Osteoblast (primary cell): ENCODE measurements around the gene MST1. TPM values are rescaled to one million over a fixed set of nuclear protein-coding genes. Genes with fewer than 3 reads are reported as not detected.
"Not testable (repeated sequence)": the region's sequence is repeated elsewhere in the genome, so short reads cannot be mapped to it uniquely, and the experiment has no call there.

Source experiments
- DNase-seq: peaks from one replicate; pipeline ENCODE4 v3.0.0; 2011; ENCODE audit warnings: low spot score, mixed read lengths; ENCODE audit not compliant: insufficient read length; ENCODE audit errors: missing footprints
- H2AFZ ChIP-seq: 2 replicates; pipeline ENCODE4 v1.6.0; 2011; ENCODE audit warnings: mild to moderate bottlenecking, low read length
- H3K27ac ChIP-seq: 2 replicates; pipeline ENCODE4 v1.5.1; 2011; ENCODE audit warnings: mild to moderate bottlenecking, low read depth, low read length, moderate library complexity
- H3K27me3 ChIP-seq: 2 replicates; pipeline ENCODE4 v1.6.0; 2012; ENCODE audit warnings: mild to moderate bottlenecking, control low read depth, inconsistent platforms, low read length, moderate library complexity; ENCODE audit not compliant: insufficient read depth
- H3K36me3 ChIP-seq: 2 replicates; pipeline ENCODE4 v1.5.1; 2011; ENCODE audit warnings: mild to moderate bottlenecking, low read length, control low read depth, moderate library complexity; ENCODE audit not compliant: insufficient read depth
- H3K4me1 ChIP-seq: 2 replicates; pipeline ENCODE4 v1.5.1; 2011; ENCODE audit warnings: mild to moderate bottlenecking, low read length, control low read depth, moderate library complexity; ENCODE audit not compliant: insufficient read depth
- H3K4me2 ChIP-seq: 2 replicates; pipeline ENCODE4 v1.6.0; 2011; ENCODE audit warnings: mild to moderate bottlenecking, low read length; ENCODE audit not compliant: insufficient read depth
- H3K4me3 ChIP-seq: fragments of 200-600 bp; sonication (generic); 3 replicates; pipeline ENCODE4 v1.5.1; 2012; ENCODE audit warnings: mild to moderate bottlenecking, low read length, inconsistent platforms; ENCODE audit not compliant: insufficient read depth
- H3K79me2 ChIP-seq: 2 replicates; pipeline ENCODE4 v1.6.0; 2012; ENCODE audit warnings: mild to moderate bottlenecking, low read length, control low read depth, inconsistent platforms; ENCODE audit not compliant: insufficient read depth
- H3K9me3 ChIP-seq: 2 replicates; pipeline ENCODE4 v1.5.1; 2011; ENCODE audit warnings: low read depth, low read length, control low read depth
- H4K20me1 ChIP-seq: 2 replicates; pipeline ENCODE4 v1.6.0; 2012; ENCODE audit warnings: mild to moderate bottlenecking, low read length, control low read depth; ENCODE audit not compliant: insufficient read depth
- total RNA-seq: library from RNA; depleted of rRNA; stranded (reverse); fragments of >200 nt; gene quantifications from 2 replicates; pipeline ENCODE4 v1.2.3, GENCODE V29; 2012

Gene MST1
- total RNA-seq, 1 donor, result 6.9 TPM

DNA sequence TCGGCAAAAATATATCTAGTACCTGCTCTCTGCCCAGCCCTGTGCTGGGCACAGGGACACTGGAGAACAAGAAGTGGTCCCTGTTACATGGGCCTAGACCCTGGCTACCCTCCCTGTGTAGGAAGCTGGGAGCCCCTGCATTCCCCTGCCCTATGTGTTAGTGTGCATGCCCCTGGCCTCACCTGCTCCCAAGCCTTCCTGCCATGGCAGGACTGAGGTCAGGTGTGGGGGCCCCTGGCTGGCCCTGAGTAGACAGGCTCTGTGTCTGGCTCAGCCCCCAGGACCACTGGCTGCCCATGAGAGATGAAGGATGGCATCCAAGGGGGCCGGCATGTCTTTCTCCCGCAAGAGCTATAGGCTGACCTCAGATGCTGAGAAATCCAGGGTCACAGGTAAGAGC is 1.6 kb upstream of the MST1 start:
- not testable (repeated sequence) for H3K27me3 ChIP-seq
- H3K4me2 ChIP-seq, result peak overlapping the region; percentile 88

GRCh38 chr3:49689908-49690624 is 792 bp upstream of the MST1 start:
- Histone ChIP-seq H2AFZ (peak overlapping the region; percentile 97), H3K4me1 (peaks cover 11% of the 10 kb centered on the region), H3K27ac (peak overlapping the region; percentile 71), H3K79me2 (peaks cover 35% of the 10 kb centered on the region), H3K4me2 (peak overlapping the region; percentile 88), H3K4me3 (peak overlapping the region; percentile 98)
- not testable (repeated sequence) for H4K20me1 ChIP-seq, DNase-seq, H3K36me3 ChIP-seq, H3K9me3 ChIP-seq, H3K27me3 ChIP-seq

More for the DNA sequence above, 1.6 kb upstream of the MST1 start:
- Histone ChIP-seq H3K4me1 (peaks cover 11% of the 10 kb centered on the region), H3K79me2 (peaks cover 35% of the 10 kb centered on the region)
- H3K9me3 ChIP-seq, H3K36me3 ChIP-seq, H3K27ac ChIP-seq, H4K20me1 ChIP-seq, DNase-seq, H3K4me3 ChIP-seq, H2AFZ ChIP-seq: not testable (repeated sequence)

- H3K27me3 ChIP-seq, H3K9me3 ChIP-seq, H2AFZ ChIP-seq, H3K36me3 ChIP-seq, H4K20me1 ChIP-seq: not testable (repeated sequence)
- peak overlapping the region; percentile 88 for H3K4me2 ChIP-seq
- peak overlapping the region; percentile 71 for H3K27ac ChIP-seq
- DNase-seq, result peak; percentile 52
- H3K4me1 ChIP-seq, result peaks cover 11% of the 10 kb centered on the region
- H3K79me2 ChIP-seq, result peaks cover 27% of the 10 kb centered on the region
- peak overlapping the region; percentile 98 for H3K4me3 ChIP-seq
Observed at GRCh38 chr3:49688338-49689045, 782 bp downstream of the MST1 start.

DNA sequence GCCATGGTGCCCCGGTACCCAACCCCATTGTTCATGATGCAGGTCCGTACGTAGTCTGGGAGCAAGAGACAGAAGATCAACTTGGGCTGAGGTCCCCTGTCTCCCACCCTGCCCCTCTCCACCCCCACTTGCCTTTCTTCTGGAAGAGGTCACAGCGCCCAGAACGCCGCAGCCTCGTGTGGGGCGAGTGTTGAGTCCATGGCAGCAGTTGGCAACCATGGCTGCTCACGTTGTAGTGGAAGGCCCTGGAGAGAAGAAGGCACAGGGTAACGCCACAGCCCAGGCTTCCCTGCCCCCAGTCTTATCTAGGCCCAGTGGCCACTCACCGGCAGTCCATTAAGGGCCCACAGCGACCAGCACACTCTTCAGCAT is 1.9 kb downstream of the MST1 start:
- not testable (repeated sequence) for DNase-seq, H3K4me3 ChIP-seq, H3K9me3 ChIP-seq, H3K27me3 ChIP-seq, H2AFZ ChIP-seq, H3K4me2 ChIP-seq, H3K27ac ChIP-seq, H4K20me1 ChIP-seq
- H3K79me2 ChIP-seq, result peaks cover 23% of the 10 kb centered on the region
- peaks cover 14% of the 10 kb centered on the region for H3K36me3 ChIP-seq
- peaks cover 11% of the 10 kb centered on the region for H3K4me1 ChIP-seq

DNA sequence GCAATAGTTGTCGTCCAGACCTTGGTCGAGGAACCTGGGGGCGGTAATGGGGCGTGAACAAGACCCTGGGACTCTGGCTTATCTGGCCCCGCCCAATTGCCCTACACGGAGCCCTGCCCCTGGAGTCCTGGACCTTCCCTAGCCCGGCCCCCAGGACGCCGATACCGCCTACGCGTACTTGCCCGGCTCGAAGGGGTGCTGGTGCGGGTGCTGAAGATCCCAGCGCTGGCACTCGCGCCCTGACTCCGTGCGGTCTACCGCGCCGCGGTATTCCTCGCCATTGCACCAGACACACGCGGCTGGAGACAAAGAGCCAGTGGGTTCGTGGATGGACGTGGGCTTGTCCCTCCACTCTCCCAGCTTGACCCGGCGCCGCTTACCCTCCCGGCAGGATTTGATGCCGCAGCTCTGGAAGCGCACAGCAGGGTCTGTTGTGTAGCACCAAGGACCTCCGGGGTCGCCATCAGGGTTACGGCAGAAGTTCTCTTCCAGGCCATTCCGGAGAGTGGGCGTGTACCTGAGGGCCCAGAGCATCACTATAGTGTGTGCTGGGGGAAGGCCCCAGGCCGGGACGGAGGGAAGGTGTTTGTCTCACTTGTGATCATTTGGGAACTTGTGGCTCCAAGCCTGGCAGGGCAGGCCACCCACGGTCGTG is 2.4 kb downstream of the MST1 start:
- peak overlapping the region; percentile 57 for H3K4me3 ChIP-seq
- peak; percentile 71 for DNase-seq
- H2AFZ ChIP-seq, result not testable (repeated sequence)

GRCh38 chr3:49686346-49686745 is 2.9 kb downstream of the MST1 start:
- Histone ChIP-seq H3K4me3 (peak overlapping the region; percentile 57), H3K4me2 (peak overlapping the region; percentile 67)
- not testable (repeated sequence) for H2AFZ ChIP-seq

More for the DNA sequence above, 2.4 kb downstream of the MST1 start:
- not testable (repeated sequence) for H3K9me3 ChIP-seq, H4K20me1 ChIP-seq, H3K27ac ChIP-seq, H3K27me3 ChIP-seq
- peaks cover 19% of the 10 kb centered on the region for H3K36me3 ChIP-seq
- peak overlapping the region; percentile 67 for H3K4me2 ChIP-seq
- peaks cover 11% of the 10 kb centered on the region for H3K4me1 ChIP-seq
- peaks cover 23% of the 10 kb centered on the region for H3K79me2 ChIP-seq

GRCh38 chr3:49685846-49686245 is 3.4 kb downstream of the MST1 start:
- not testable (repeated sequence) for H3K4me3 ChIP-seq, H3K9me3 ChIP-seq, H2AFZ ChIP-seq, H3K27ac ChIP-seq, H3K27me3 ChIP-seq, H4K20me1 ChIP-seq, DNase-seq, H3K4me2 ChIP-seq
- peaks cover 15% of the 10 kb centered on the region for H3K79me2 ChIP-seq
- peaks cover 29% of the 10 kb centered on the region for H3K36me3 ChIP-seq
- peaks cover 11% of the 10 kb centered on the region for H3K4me1 ChIP-seq

More at GRCh38 chr3:49686346-49686745, 2.9 kb downstream of the MST1 start:
- H3K79me2 ChIP-seq, result peaks cover 20% of the 10 kb centered on the region
- not testable (repeated sequence) for H3K27ac ChIP-seq, H4K20me1 ChIP-seq, H3K27me3 ChIP-seq, H3K9me3 ChIP-seq
- H3K4me1 ChIP-seq, result peaks cover 11% of the 10 kb centered on the region
- peak; percentile 77 for DNase-seq
- peaks cover 24% of the 10 kb centered on the region for H3K36me3 ChIP-seq

DNA sequence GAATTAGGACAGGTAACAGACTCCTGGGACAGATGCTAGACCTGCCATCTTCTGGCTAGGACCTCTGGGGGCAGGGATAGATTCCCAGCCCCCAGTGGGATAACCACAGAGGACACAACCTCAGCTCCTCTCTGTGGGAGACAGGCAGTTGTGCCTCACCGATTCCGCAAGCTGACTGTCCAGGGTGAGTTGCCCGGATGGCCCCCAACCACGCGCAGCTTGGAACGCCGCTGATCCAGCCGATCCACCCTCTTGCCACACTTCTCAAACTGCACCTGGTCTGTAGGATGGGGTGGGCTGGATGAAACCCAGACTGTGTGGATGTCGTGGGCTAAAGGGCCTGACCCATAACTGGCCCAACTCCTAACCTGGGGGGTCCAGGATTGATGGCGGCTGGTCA is 4.2 kb downstream of the MST1 start:
- H3K4me3 ChIP-seq, H3K4me2 ChIP-seq, DNase-seq, H2AFZ ChIP-seq, H3K27me3 ChIP-seq, H3K9me3 ChIP-seq, H4K20me1 ChIP-seq, H3K27ac ChIP-seq, H3K79me2 ChIP-seq, H3K4me1 ChIP-seq: not testable (repeated sequence)
- H3K36me3 ChIP-seq, result peaks cover 37% of the 10 kb centered on the region
